Parietal lobe (tissue), 1 donor: ENCODE measurements around the gene OSBPL7. TPM values are rescaled to one million over a fixed set of nuclear protein-coding genes. Genes with fewer than 3 reads are reported as not detected.

Source experiments
- total RNA-seq: library from RNA; depleted of rRNA; stranded (reverse); fragments of >200 nt; gene quantifications from one replicate; pipeline ENCODE4 v1.2.3, GENCODE V29; 2014

The OSBPL7 gene, protein sequence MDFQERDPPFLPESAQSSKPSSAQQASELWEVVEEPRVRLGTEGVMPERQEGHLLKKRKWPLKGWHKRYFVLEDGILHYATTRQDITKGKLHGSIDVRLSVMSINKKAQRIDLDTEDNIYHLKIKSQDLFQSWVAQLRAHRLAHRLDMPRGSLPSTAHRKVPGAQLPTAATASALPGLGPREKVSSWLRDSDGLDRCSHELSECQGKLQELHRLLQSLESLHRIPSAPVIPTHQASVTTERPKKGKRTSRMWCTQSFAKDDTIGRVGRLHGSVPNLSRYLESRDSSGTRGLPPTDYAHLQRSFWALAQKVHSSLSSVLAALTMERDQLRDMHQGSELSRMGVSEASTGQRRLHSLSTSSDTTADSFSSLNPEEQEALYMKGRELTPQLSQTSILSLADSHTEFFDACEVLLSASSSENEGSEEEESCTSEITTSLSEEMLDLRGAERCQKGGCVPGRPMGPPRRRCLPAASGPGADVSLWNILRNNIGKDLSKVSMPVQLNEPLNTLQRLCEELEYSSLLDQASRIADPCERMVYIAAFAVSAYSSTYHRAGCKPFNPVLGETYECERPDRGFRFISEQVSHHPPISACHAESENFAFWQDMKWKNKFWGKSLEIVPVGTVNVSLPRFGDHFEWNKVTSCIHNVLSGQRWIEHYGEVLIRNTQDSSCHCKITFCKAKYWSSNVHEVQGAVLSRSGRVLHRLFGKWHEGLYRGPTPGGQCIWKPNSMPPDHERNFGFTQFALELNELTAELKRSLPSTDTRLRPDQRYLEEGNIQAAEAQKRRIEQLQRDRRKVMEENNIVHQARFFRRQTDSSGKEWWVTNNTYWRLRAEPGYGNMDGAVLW
- total RNA-seq = 17.8 TPM

GRCh38 chr17:47821424-47822391 lies at the start of gene OSBPL7:
OSBPL7 (minus strand) TSS chr17:47821794; CDS start chr17:47820278, 1,516 bp downstream.

GRCh38 chr17:47850692-47851573 lies 29.3 kb upstream of the OSBPL7 start, which contains the start of gene SP6:
SP6 (minus strand) TSS chr17:47851163; CDS start chr17:47848429, 2,734 bp downstream.

GRCh38 chr17:47840742-47841487 lies 19.3 kb upstream of the OSBPL7 start, which contains the start of gene SCRN2:
SCRN2 (minus strand) TSS chr17:47841273; CDS start chr17:47840843, 430 bp downstream.

GRCh38 chr17:47831003-47831933 lies 9.7 kb upstream of the OSBPL7 start, which contains the start of the genes LRRC46 and MRPL10:
LRRC46 (plus strand) TSS chr17:47831670; CDS start chr17:47831990, 320 bp downstream.
MRPL10 (minus strand) TSS chr17:47831541; CDS start chr17:47831511, 30 bp downstream.

Other genes with a start within 250 kb of the OSBPL7 start
- 156 TPM for gene KPNB1, start 171.9 kb downstream of the OSBPL7 start, total RNA-seq
- 19.1 TPM for gene TBKBP1, start 127.6 kb downstream of the OSBPL7 start, total RNA-seq
- gene TBX21, start 88.6 kb downstream of the OSBPL7 start, total RNA-seq = not detected
- gene MRPL10, start 9.7 kb upstream of the OSBPL7 start, total RNA-seq = 13.5 TPM
- gene LRRC46, start 9.9 kb upstream of the OSBPL7 start, total RNA-seq = not detected
- gene SCRN2, start 19.5 kb upstream of the OSBPL7 start, total RNA-seq = 37.6 TPM
- not detected for gene SP6, start 29.4 kb upstream of the OSBPL7 start, total RNA-seq
- 1.3 TPM for gene SP2, start 74.4 kb upstream of the OSBPL7 start, total RNA-seq
- 6.9 TPM for gene PNPO, start 119.8 kb upstream of the OSBPL7 start, total RNA-seq
- gene PRR15L, start 136.1 kb upstream of the OSBPL7 start, total RNA-seq = not detected
- 117 TPM for gene CDK5RAP3, start 149.3 kb upstream of the OSBPL7 start, total RNA-seq
- gene COPZ2, start 216.0 kb upstream of the OSBPL7 start, total RNA-seq = not detected
- gene NFE2L1, start 226.6 kb upstream of the OSBPL7 start, total RNA-seq = 32.9 TPM